Activated CD4-positive, alpha-beta T cell treated with anti-CD3 and anti-CD28 coated beads, Interleukin-2, Interleukin-6, amounts not matched to agents 100 ng/mL and 50 ng/mL, durations not matched to agents 16 hours and 8 hours (primary cell): ENCODE measurements around the gene GRIN1.

Experiments used
- DNase-seq: peaks from one replicate; pipeline ENCODE4 v3.0.0-alpha.2; 2020

The GRIN1 gene

GRCh38 chr9:137149363-137149762 lies 10.4 kb downstream of the GRIN1 start:
- no peak for DNase-seq

GRCh38 chr9:137149942-137150616 lies 11.1 kb downstream of the GRIN1 start:
- no peak for DNase-seq

GRCh38 chr9:137150617-137151457 lies 11.9 kb downstream of the GRIN1 start:
- DNase-seq: peak; percentile 85

- no peak for DNase-seq
These were observed 14.0 kb downstream of the GRIN1 start for GRCh38 chr9:137152844-137153405.

DNA sequence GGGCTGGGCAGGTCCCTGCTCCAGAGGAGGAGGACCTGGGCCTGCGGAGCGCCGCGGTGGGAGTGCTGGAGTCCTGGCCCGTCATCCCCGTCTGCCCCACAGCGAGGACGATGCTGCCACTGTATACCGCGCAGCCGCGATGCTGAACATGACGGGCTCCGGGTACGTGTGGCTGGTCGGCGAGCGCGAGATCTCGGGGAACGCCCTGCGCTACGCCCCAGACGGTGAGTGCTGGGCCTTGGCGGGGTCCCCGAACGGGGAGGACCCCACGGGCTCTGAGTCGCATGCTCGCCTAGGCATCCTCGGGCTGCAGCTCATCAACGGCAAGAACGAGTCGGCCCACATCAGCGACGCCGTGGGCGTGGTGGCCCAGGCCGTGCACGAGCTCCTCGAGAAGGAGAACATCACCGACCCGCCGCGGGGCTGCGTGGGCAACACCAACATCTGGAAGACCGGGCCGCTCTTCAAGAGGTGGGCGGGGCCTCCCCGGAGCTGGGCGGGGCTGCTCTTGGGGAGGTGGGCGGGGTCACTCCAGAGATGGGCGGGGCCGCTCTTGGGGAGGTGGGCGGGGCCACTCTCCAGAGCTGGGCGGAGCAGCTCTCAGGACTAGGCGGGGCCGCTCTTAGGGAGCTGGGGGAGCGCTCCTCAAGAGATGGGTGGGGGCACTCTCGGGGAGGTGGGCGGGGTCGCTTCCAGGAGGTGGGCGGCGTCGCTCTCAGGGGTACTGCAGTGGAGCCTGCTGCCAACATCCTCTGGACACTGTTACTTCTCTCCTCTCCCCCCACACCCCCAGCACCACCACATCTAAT lies 17.8 kb downstream of the GRIN1 start:
- peak; percentile 72 for DNase-seq

GRCh38 chr9:137157618-137158415 lies 18.9 kb downstream of the GRIN1 start:
- DNase-seq: no peak

- no peak for DNase-seq
These were observed 19.7 kb downstream of the GRIN1 start for GRCh38 chr9:137158625-137159024.

- DNase-seq: no peak
These were observed 20.4 kb downstream of the GRIN1 start for GRCh38 chr9:137159105-137160053.

DNA sequence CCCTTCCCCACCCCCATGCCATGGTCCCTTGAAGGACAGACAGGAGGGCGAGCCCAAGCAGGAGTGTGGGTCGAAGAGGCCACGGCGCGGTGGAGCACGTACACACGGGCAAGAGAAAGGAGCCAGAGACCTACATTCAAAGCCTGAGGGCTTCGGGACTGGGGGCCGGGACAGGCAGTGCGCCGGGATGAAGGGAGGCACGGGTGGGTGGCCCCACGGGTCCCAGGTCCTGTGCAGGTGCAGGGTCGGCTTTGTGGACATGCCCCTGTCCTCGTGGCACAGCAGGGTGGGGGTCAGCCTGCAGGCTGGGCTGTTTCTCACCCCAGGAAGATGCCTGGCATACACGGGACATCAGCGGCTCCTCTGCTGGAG lies 21.1 kb downstream of the GRIN1 start:
- no peak for DNase-seq

DNA sequence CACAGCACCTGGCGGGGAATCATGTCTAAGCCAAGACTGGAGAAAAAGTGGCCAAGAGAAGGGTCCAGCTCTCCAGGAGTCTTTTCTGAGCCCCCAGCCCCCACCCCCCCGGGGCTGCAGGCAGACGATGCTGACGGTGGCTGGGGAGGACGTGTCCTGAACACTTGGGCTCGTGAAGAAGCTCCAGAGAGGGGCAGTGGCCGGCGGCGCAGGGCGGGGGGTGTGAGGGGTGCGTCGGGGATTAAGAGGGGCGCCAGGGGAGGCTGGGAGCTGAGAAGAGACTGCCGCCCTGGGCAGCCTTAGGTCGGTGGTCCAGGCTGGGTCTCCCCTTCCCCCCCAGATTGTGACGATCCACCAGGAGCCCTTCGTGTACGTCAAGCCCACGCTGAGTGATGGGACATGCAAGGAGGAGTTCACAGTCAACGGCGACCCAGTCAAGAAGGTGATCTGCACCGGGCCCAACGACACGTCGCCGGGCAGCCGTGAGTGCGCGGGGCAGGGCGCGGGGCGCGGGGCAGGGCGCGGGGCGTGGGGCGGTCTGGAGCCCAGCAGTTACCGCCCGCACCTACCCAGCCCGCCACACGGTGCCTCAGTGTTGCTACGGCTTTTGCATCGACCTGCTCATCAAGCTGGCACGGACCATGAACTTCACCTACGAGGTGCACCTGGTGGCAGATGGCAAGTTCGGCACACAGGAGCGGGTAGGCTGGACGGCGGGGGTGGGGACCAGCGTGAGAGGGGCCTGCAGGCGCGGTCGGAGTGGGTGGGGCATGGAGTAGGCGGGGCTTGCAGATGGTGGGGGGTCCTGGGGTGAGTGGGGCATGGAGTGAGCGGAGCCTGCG lies 22.0 kb downstream of the GRIN1 start:
- DNase-seq: no peak

DNA sequence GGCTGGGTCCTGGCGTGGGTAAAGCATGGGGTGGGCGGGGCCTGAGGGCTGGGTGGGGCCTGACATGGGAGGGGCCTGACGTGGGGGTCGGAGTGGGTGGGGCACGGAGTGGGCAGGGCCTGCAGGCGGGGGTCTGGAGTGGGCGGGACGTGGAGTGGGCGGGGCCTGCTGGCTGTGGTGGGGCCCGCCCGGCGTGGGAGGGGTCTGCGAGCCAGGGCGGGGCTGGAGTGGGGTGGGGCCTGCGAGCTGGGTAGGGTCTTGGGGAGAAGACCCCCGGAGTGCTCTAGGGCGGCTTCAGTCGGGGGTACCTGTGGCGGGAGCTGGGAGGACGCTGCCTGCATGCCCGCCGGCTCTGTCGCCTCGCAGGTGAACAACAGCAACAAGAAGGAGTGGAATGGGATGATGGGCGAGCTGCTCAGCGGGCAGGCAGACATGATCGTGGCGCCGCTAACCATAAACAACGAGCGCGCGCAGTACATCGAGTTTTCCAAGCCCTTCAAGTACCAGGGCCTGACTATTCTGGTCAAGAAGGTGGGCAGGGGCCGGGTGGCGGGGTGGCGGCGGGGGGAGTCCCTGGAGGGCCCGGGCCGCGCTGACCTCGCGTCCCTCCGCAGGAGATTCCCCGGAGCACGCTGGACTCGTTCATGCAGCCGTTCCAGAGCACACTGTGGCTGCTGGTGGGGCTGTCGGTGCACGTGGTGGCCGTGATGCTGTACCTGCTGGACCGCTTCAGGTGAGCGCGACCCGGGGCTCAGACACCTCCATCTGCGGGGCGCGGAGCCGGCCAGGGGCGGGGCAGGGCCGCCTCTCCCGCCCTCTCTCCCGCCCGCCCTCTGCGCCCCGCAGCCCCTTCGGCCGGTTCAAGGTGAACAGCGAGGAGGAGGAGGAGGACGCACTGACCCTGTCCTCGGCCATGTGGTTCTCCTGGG lies 22.9 kb downstream of the GRIN1 start:
- DNase-seq: no peak

DNA sequence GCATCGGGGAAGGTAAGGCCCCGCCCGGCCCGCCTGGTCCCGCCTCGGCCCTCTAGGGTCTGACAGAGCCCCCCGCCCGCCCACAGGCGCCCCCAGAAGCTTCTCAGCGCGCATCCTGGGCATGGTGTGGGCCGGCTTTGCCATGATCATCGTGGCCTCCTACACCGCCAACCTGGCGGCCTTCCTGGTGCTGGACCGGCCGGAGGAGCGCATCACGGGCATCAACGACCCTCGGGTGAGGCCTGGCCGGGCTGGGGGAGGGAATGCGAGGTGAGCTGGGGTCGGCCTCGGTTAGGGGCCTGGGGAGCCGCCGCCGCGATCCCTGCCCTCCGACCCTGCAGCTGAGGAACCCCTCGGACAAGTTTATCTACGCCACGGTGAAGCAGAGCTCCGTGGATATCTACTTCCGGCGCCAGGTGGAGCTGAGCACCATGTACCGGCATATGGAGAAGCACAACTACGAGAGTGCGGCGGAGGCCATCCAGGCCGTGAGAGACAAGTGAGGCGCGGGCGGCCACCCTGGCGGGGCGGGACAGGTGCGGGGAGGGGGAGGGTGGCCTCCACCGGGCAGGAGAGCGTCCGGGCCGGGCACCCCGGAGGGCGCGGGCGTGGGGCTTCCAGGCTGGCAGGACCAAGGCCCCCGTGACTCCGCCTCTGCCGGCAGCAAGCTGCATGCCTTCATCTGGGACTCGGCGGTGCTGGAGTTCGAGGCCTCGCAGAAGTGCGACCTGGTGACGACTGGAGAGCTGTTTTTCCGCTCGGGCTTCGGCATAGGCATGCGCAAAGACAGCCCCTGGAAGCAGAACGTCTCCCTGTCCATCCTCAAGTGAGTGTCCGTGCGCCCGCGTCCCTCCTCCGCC lies 23.8 kb downstream of the GRIN1 start:
- no peak for DNase-seq

- no peak for DNase-seq
These were observed 24.4 kb downstream of the GRIN1 start for GRCh38 chr9:137163365-137163715.

DNA sequence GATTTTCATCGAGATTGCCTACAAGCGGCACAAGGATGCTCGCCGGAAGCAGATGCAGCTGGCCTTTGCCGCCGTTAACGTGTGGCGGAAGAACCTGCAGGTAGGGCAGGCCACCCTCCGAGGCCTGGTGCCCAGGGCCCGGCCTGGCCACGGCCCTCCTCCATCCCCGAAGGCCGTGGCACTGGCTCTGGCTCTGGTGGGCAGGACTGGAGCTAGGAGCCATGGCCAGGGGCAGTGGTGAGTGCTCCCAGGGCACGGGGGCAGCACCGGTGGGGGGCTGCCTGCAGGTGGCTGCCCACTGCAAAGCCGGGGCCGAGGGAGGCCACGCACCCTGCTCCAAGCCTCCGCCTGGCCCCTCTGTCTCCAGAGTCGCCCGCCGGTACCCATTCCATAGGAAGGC lies 24.9 kb downstream of the GRIN1 start:
- DNase-seq: no peak

DNA sequence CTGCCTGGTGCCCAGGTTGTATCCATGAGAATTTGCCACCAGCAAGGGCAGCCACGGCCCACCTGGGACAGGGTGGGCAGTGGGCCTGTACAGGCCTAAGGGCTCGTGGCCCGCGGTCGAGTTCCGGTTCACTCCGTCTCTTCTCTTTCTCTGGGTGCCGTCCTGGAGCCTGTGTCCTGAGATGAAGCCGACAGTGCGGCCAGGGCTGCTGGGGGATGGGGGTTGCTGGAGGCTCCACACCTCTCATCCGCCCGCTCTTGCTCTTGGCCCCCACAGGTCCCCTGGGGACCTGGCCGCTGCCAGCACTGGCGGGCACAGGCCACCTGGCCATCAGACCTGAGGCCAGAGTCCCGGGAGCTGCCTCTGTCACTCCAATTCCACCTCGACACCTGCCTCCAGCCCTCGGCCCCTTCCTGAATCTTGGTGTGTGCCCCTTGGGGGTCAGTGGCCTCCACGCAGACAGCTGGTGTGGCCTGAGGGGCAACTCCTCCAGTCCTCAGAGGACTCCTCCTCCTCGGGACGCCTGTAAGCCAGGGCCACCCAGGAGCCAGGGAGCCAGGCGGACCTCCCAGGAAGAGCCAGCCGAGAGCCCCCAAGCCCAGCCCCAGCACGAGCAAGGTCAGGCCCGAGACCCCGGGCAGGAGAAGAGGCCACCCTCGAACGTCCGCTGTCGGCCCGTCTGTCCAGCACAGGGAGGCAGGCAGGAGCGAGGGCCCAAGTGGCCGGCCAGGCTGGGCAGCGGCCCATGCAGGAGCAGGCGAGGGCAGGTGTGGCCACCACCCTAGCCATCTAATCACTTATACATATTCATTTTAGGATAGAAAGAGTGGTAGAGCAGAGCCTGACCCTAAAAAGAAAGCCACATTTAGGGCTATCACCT lies 25.7 kb downstream of the GRIN1 start:
- DNase-seq: no peak

GRCh38 chr9:137165250-137165836 lies 26.4 kb downstream of the GRIN1 start:
- no peak for DNase-seq
